Measurements from ENCODE around the gene EIF1. TPM values are rescaled to one million over a fixed set of nuclear protein-coding genes. Genes with fewer than 3 reads are reported as not detected.
A peak's percentile ranks its signal among the peaks of the same experiment; 100 is the strongest.
"Not testable (repeated sequence)": the region's sequence is repeated elsewhere in the genome, so short reads cannot be mapped to it uniquely, and the experiment has no call there.

EIF1 gene
- polyA plus RNA-seq, 2 of the 4 experiments (the other 2 are of a cell fraction): 834 to 873 TPM

DNA sequence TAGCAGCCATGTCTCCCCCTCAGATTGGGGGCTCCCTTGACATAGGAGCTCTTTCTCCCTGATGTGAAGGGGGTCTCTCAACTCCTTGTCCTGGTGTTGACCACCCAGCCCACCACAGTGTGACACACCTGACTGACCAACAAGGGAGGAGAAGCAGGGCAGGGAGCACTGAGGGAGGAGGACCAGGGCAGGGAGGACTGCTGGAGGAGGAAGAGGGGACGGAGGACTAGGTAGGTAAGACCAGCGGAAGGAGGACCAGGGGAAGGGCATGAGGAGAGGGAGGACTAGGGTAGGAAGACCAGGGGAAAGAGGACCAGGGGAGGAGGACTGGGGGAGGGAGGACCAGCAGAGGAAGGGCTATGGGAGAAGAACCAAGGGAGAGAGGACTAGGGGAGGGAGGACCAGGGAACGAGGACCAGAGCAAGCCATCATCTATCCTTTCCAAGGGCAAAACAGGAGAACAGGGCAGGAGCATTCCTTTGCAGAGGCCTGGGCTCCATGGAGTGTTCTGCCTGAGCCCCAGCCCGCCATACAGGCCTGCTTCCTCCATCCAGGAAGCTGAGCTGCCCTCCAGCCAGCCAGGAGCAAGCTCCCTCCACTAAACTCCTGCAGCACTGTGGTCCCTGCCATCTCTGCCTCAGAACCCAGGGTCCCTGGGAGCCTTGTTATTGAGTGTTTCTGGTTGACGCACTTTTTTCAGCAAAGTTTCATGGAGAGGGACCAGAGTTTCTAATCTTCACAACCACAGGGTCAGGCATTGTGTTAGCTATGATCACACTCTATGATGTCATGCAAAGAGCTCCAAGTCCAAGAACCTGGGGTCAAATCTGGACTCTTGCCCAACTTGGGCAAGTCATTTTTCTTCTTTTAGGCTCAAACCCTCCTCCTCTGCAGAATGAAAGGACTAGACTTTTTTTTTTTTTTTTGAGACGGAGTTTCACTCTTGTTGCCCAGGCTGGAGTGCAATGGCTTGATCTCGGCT lies 48.9 kb upstream of the EIF1 start:
- Histone ChIP-seq H3K4me2 (no peak overlapping the region), H3K4me3 (no peak overlapping the region), H3K27ac (no peak overlapping the region), H3K4me1 (no peaks in the 10 kb centered on the region), H3K9me3 (no peaks in the 10 kb centered on the region)
- DNase-seq (ENCODE audit: low read depth in 1 of 2, low spot score in 1 of 2): no peak
- 85% methylated on average over 7 of the region's 7 CpGs for WGBS (ENCODE audit: missing lambda C conversion rate)
- CTCF ChIA-PET: interaction anchor here (0.7 to 18.4 kb wide), 8 partner anchors 8 to 779 kb away, joined by 3 to 678 read pairs (median 12); no protein-coding TSS in a partner anchor
- no peak for TF ChIP-seq BHLHE40 (IDR thresholded peaks at IDR 0.05; ENCODE audit: low read depth, low read length)
- TF ChIP-seq FOSB (CRISPR knock-in tag; IDR thresholded peaks at IDR 0.05): no peak
- TF ChIP-seq, protein P1, sequence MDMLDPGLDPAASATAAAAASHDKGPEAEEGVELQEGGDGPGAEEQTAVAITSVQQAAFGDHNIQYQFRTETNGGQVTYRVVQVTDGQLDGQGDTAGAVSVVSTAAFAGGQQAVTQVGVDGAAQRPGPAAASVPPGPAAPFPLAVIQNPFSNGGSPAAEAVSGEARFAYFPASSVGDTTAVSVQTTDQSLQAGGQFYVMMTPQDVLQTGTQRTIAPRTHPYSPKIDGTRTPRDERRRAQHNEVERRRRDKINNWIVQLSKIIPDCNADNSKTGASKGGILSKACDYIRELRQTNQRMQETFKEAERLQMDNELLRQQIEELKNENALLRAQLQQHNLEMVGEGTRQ (IDR thresholded peaks at IDR 0.05): no peak
- TF ChIP-seq RNF2 (IDR thresholded peaks at IDR 0.05; ENCODE audit: borderline replicate concordance, low read depth): no peak
- TF ChIP-seq MAZ (IDR thresholded peaks at IDR 0.05; ENCODE audit: borderline replicate concordance, low read depth, low read length): no peak
- TF ChIP-seq CHD2 (IDR thresholded peaks at IDR 0.05; ENCODE audit: low read length, partially characterized antibody): no peak
- no peak for TF ChIP-seq CHD4 (IDR thresholded peaks at IDR 0.05; ENCODE audit: borderline replicate concordance)
- no peak for TF ChIP-seq TP53 (CRISPR knock-in tag; IDR thresholded peaks at IDR 0.05)
- no peak for TF ChIP-seq NR3C1 (IDR thresholded peaks at IDR 0.05)
- no peak for TF ChIP-seq KDM5A (IDR thresholded peaks at IDR 0.05)
- TF ChIP-seq ZFP36 (IDR thresholded peaks at IDR 0.05; ENCODE audit: borderline replicate concordance, partially characterized antibody): no peak
- TF ChIP-seq, protein P2, sequence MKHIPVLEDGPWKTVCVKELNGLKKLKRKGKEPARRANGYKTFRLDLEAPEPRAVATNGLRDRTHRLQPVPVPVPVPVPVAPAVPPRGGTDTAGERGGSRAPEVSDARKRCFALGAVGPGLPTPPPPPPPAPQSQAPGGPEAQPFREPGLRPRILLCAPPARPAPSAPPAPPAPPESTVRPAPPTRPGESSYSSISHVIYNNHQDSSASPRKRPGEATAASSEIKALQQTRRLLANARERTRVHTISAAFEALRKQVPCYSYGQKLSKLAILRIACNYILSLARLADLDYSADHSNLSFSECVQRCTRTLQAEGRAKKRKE (CRISPR knock-in tag; IDR thresholded peaks at IDR 0.05; ENCODE audit: low read depth): no peak
- TF ChIP-seq KDM1A (IDR thresholded peaks at IDR 0.05; ENCODE audit: low read depth): no peak
- no peak for TF ChIP-seq FOSL2 (IDR thresholded peaks at IDR 0.05)
- TF ChIP-seq FOSL2 (CRISPR knock-in tag; IDR thresholded peaks at IDR 0.05): no peak
- POLR2A ChIA-PET: no interaction called here
- no peak for FAIRE-seq
- peak in 1 of 2 experiments; percentile 11; a peak in 2 of 6 replicates for ATAC-seq

DNA sequence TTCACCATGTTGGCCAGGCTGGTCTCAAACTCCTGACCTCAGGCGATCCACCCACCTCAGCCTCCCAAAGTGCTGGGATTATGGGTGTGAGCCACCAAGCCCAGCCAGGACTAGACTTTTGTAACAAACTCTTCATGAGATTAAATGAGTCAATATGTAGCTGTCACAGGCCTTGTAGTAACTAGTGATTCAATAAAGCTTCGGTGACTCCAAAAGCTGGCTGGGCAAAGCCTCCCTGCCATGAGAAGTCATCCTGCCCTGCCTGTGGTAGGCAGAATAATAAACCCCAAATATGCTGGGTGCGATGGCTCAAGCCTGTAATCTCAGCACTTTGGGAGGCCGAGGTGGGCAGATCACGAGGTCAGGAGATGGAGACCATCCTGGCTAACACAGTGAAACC lies 48.1 kb upstream of the EIF1 start:
- H3K4me3 ChIP-seq; H3K4me2 ChIP-seq; POLR2A ChIA-PET; FAIRE-seq; H3K27ac ChIP-seq; H3K4me1 ChIP-seq; DNase-seq (ENCODE audit: low read depth in 1 of 2, low spot score in 1 of 2); ATAC-seq; H3K9me3 ChIP-seq: not testable (repeated sequence)
- CTCF ChIA-PET: interaction anchor here (0.7 to 18.4 kb wide), 6 partner anchors 8 to 780 kb away, joined by 3 to 678 read pairs (median 14); no protein-coding TSS in a partner anchor
- WGBS (ENCODE audit: missing lambda C conversion rate): 83% methylated on average over 5 of the region's 5 CpGs

DNA sequence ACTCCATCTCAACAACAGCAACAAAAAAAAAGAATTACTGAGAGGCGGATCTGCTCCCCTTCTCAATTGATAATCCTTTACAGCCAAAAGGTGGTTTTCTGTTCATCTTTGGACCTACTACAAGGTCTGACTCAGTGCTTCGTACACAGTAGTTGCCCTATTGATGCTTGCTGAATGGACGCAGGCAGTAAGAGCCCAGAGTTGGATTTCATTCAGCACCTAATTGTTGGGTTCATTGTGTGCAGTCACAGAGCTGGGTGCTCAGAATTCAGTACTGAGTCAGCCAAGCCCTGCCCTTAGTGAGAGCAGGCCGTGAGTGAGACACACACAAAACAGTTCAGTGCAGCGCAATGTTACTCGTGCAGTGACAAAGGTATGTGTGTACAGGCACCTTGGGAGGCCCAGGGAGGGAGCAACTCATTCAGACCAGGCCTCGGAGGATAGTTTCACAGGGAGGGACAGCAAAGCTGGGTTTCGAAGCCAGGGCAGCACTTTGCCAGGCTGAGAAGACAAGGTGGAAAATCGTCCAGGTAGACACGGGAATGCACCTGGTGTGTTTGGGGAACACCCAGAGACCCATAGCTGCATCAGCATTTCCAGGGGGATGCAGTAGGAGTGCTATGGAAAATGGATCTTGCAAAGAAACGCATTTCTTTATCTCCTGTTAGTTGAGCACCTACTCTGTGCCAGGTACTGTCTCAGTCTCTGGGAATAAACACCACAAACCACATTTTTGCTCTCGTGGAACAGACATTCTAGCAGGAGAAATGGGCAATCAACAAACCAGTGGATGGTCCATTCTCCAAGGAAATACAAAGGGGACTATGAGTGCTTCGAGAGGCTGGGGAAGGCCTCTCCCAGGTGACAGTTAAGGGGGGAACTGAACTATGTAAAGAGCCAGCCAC lies 46.2 kb upstream of the EIF1 start:
- H3K27ac ChIP-seq: no peak overlapping the region
- CTCF ChIA-PET: interaction anchor here (0.5 to 18.4 kb wide), 5 partner anchors 9 to 124 kb away, joined by 3 to 678 read pairs (median 12); partner anchors contain the start of gene KRT15
- peaks cover 13% of the 10 kb centered on the region for H3K4me1 ChIP-seq
- H3K9me3 ChIP-seq: no peaks in the 10 kb centered on the region
- TF ChIP-seq CEBPB (IDR thresholded peaks at IDR 0.05) (no peak), FOXS1 (CRISPR knock-in tag; IDR thresholded peaks at IDR 0.05) (no peak), KDM5A (IDR thresholded peaks at IDR 0.05) (no peak), ZSCAN20 (CRISPR knock-in tag; IDR thresholded peaks at IDR 0.05) (no peak), HOXA7 (CRISPR knock-in tag; IDR thresholded peaks at IDR 0.05) (no peak), MYC (IDR thresholded peaks at IDR 0.05; ENCODE audit: borderline replicate concordance, low read length) (no peak), KDM1A (IDR thresholded peaks at IDR 0.05; ENCODE audit: low read depth) (no peak), JUNB (IDR thresholded peaks at IDR 0.05) (no peak), HDAC2 (IDR thresholded peaks at IDR 0.05) (no peak), POLR2AphosphoS2 (conservative IDR thresholded peaks at IDR 0.05; ENCODE audit: low read length) (no peak), ZC3H11A (IDR thresholded peaks at IDR 0.05) (no peak)
- TF ChIP-seq, protein P3, sequence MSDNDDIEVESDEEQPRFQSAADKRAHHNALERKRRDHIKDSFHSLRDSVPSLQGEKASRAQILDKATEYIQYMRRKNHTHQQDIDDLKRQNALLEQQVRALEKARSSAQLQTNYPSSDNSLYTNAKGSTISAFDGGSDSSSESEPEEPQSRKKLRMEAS (IDR thresholded peaks at IDR 0.05): no peak
- TF ChIP-seq, protein P4, sequence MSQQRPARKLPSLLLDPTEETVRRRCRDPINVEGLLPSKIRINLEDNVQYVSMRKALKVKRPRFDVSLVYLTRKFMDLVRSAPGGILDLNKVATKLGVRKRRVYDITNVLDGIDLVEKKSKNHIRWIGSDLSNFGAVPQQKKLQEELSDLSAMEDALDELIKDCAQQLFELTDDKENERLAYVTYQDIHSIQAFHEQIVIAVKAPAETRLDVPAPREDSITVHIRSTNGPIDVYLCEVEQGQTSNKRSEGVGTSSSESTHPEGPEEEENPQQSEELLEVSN (IDR thresholded peaks at IDR 0.05; ENCODE audit: borderline replicate concordance, low read depth): no peak
- TF ChIP-seq, protein P5, sequence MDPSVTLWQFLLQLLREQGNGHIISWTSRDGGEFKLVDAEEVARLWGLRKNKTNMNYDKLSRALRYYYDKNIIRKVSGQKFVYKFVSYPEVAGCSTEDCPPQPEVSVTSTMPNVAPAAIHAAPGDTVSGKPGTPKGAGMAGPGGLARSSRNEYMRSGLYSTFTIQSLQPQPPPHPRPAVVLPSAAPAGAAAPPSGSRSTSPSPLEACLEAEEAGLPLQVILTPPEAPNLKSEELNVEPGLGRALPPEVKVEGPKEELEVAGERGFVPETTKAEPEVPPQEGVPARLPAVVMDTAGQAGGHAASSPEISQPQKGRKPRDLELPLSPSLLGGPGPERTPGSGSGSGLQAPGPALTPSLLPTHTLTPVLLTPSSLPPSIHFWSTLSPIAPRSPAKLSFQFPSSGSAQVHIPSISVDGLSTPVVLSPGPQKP (IDR thresholded peaks at IDR 0.05; ENCODE audit: low read depth, low read length): no peak
- DNase-seq (ENCODE audit: low read depth in 1 of 2, low spot score in 1 of 2): no peak
- POLR2A ChIA-PET: no interaction called here
- WGBS (ENCODE audit: missing lambda C conversion rate): 76% methylated on average over 13 of the region's 13 CpGs
- ATAC-seq: no peak
- H3K4me2 ChIP-seq: no peak overlapping the region
- no peak for FAIRE-seq
- H3K4me3 ChIP-seq: no peak overlapping the region
